K562 (cell line): ENCODE measurements around the gene SFT2D2. TPM values are rescaled to one million over a fixed set of nuclear protein-coding genes. Genes with fewer than 3 reads are reported as not detected.
A peak's percentile ranks its signal among the peaks of the same experiment; 100 is the strongest.

ENCODE experiments used
- BACH1 ChIP-seq: fragments of 200-800 bp; sonication (Bioruptor generic); IDR thresholded peaks from 2 replicates; pipeline ENCODE4 v1.6.1; 2016; ENCODE audit warnings: missing genetic modification characterization, missing compliant biosample characterization
- FOXP4 ChIP-seq: sonication (generic); formaldehyde crosslinking; IDR thresholded peaks from 2 replicates; pipeline ENCODE4 v1.8.0; 2022; ENCODE audit warnings: mild to moderate bottlenecking, missing genetic modification reagents, borderline replicate concordance
- KAT7 ChIP-seq: sonication (generic); formaldehyde crosslinking; IDR thresholded peaks from 2 replicates; pipeline ENCODE4 v1.8.0; 2022; ENCODE audit warnings: missing genetic modification reagents, mild to moderate bottlenecking, borderline replicate concordance
- KLF13 ChIP-seq: fragments of 450-650 bp; IDR thresholded peaks from 2 replicates; pipeline ENCODE4 v1.6.1; 2016; ENCODE audit warnings: missing genetic modification characterization, low read depth, mild to moderate bottlenecking, missing compliant biosample characterization, moderate library complexity, borderline replicate concordance
- KLF6 ChIP-seq: fragments of 250-450 bp; sonication (Bioruptor Pico); IDR thresholded peaks from 2 replicates; pipeline ENCODE4 v1.4.0; 2020; ENCODE audit warnings: mild to moderate bottlenecking, moderate library complexity, borderline replicate concordance
- LCOR ChIP-seq: sonication (generic); formaldehyde crosslinking; IDR thresholded peaks from 2 replicates; pipeline ENCODE4 v1.8.0; 2022; ENCODE audit warnings: mild to moderate bottlenecking, missing genetic modification reagents
- MGA ChIP-seq: fragments of 450-650 bp; IDR thresholded peaks from 2 replicates; pipeline ENCODE4 v1.6.1; 2016; ENCODE audit warnings: mild to moderate bottlenecking, moderate library complexity
- POLR2H ChIP-seq: IDR thresholded peaks from 2 replicates; pipeline ENCODE4 v1.6.1; 2016; ENCODE audit warnings: missing genetic modification characterization, low read depth, mild to moderate bottlenecking, control low read depth, missing compliant biosample characterization, moderate library complexity
- RBM17 ChIP-seq: fragments of 200-400 bp; formaldehyde crosslinking; IDR thresholded peaks from 2 replicates; pipeline ENCODE4 v1.6.1; 2017; ENCODE audit warnings: low read depth, mild to moderate bottlenecking, low read length, borderline replicate concordance
- TOE1 ChIP-seq, 2 experiments: fragments of 450-650 bp in 1 of 2; sonication (generic) in 1 of 2; formaldehyde crosslinking in 1 of 2; IDR thresholded peaks; 2 replicates each; pipeline versions ENCODE4 v1.7.1 to v1.8.0; 2016 to 2022; ENCODE audit warnings: borderline replicate concordance in 2 of 2, mild to moderate bottlenecking in 2 of 2, antibody characterized with exemption in 1 of 2, inconsistent platforms in 1 of 2, low read depth in 1 of 2, missing genetic modification reagents in 1 of 2, moderate library complexity in 1 of 2
- polyA plus RNA-seq, 8 experiments: library from polyadenylated mRNA; depleted of rRNA in 4 of 8; stranded (reverse) in 5 of 8; unstranded in 3 of 8; fragments of >200 nt; fragmentation: Nextera tagmentation in 2 of 8; fragmentation: Illumina TruSeq in 1 of 8; extraction: Ambion mirVana in 2 of 8; extraction: Trizol in 1 of 8; gene quantifications; 2 replicates each; pipeline versions ENCODE4 v1.2.1 to v1.2.3, GENCODE V29; 2011 to 2014; ENCODE audit warnings: inconsistent platforms in 1 of 8, missing spikeins in 1 of 8
- total RNA-seq, 7 experiments: library from RNA; depleted of rRNA in 6 of 7; stranded (reverse); fragments of >200 nt in 6 of 7; fragmentation: Illumina TruSeq in 2 of 7; extraction: Trizol in 2 of 7; gene quantifications; 2 replicates each; pipeline versions ENCODE4 v1.2.1 to v1.2.3, GENCODE V29; 2011 to 2021; ENCODE audit warnings: low replicate concordance in 1 of 7
- TF ChIP-seq, protein P1 (sequence below), 2 experiments: fragments of 450-650 bp in 1 of 2; sonication (generic) in 1 of 2; formaldehyde crosslinking in 1 of 2; IDR thresholded peaks in 1 of 2; conservative IDR thresholded peaks in 1 of 2; 2 replicates each; pipeline versions ENCODE4 v1.6.1 to v1.8.1; 2016 to 2023; ENCODE audit warnings: mild to moderate bottlenecking in 2 of 2, moderate library complexity in 2 of 2, inconsistent platforms in 1 of 2, missing genetic modification reagents in 1 of 2

SFT2D2 gene
- total and polyA plus RNA-seq, 9 of the 15 experiments (the other 6 are each of a cell fraction or from before 2014, with no cell fraction given): 3.4 to 50.1 (median 21.6) TPM

- TF ChIP-seq MGA (no peak; the same call in 1 of the 2 replicates), POLR2H (no peak), KLF13 (tag) (no peak), TOE1 (IDR thresholded peaks at IDR 0.05; ENCODE audit: borderline replicate concordance) (no peak), TOE1 (CRISPR knock-in tag; IDR thresholded peaks at IDR 0.05; ENCODE audit: borderline replicate concordance, low read depth) (no peak), BACH1 (peak; percentile 72; the same call in 1 of the 2 replicates), LCOR (CRISPR knock-in tag) (no peak), KLF6 (no peak), RBM17 (no peak), FOXP4 (CRISPR knock-in tag) (no peak), KAT7 (CRISPR knock-in tag) (no peak)
- TF ChIP-seq, protein P1, sequence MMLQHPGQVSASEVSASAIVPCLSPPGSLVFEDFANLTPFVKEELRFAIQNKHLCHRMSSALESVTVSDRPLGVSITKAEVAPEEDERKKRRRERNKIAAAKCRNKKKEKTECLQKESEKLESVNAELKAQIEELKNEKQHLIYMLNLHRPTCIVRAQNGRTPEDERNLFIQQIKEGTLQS (IDR thresholded peaks at IDR 0.05): peak; percentile 97
- TF ChIP-seq, protein P1 (CRISPR knock-in tag; conservative IDR thresholded peaks at IDR 0.05): no peak
Observed at GRCh38 chr1:168287237-168287664, 61.4 kb downstream of the SFT2D2 start (continued).
